Measurements from ENCODE around the gene PTPN9. TPM values are rescaled to one million over a fixed set of nuclear protein-coding genes. Genes with fewer than 3 reads are reported as not detected.
A peak's percentile ranks its signal among the peaks of the same experiment; 100 is the strongest.
"Not testable (repeated sequence)": the region's sequence is repeated elsewhere in the genome, so short reads cannot be mapped to it uniquely, and the experiment has no call there.

PTPN9 gene
- total RNA-seq, 6 donors from 2014 or later, result 8.4 to 32.9 (median 22.7) TPM

DNA sequence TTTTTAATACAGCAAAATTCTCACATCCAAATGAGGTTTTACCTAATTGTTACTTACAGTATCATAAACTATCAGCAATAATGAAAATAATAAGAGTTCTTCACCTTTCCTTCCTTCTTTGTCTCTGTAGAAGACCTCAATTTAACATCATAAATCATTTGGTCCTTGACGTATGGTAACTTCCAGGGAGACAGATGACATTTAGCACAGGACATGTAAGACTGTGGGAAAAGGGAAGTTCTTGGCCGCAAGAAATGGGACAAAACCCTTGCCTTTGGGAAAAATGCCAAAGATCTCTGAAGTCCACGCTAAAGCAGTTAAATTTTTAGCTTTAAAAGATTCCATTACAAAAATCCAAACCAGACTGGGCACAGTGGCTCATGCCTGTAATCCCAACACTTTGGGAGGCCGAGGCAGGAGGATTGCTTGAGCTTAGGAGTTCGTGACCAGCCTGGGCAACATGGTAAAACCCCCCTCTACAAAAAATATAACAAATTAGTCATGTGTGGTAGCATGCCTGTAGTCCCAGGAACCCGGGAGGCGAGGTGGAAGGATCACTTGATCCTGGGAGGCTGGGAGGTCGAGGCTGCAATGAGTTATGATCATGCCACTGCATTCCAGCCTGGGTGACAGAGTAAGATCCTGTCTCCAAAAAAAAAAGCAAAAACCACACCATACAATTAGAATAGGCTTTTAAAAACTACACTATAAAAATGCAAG lies 8.8 kb downstream of the PTPN9 start:
- Histone ChIP-seq H3K36me3 (no peaks in the 10 kb centered on the region), H3K4me1 (peaks cover 0 to 11% (median 9%) of the 10 kb centered on the region in 4 donors), H3K27me3 (no peaks in the 10 kb centered on the region), H3K4me3 (no peak overlapping the region), H3K27ac (no peak overlapping the region), H3K9me3 (no peaks in the 10 kb centered on the region)
- TF ChIP-seq, protein P1, sequence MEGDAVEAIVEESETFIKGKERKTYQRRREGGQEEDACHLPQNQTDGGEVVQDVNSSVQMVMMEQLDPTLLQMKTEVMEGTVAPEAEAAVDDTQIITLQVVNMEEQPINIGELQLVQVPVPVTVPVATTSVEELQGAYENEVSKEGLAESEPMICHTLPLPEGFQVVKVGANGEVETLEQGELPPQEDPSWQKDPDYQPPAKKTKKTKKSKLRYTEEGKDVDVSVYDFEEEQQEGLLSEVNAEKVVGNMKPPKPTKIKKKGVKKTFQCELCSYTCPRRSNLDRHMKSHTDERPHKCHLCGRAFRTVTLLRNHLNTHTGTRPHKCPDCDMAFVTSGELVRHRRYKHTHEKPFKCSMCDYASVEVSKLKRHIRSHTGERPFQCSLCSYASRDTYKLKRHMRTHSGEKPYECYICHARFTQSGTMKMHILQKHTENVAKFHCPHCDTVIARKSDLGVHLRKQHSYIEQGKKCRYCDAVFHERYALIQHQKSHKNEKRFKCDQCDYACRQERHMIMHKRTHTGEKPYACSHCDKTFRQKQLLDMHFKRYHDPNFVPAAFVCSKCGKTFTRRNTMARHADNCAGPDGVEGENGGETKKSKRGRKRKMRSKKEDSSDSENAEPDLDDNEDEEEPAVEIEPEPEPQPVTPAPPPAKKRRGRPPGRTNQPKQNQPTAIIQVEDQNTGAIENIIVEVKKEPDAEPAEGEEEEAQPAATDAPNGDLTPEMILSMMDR (IDR thresholded peaks at IDR 0.05), result no peak
- TF ChIP-seq POLR2AphosphoS5 (IDR thresholded peaks at IDR 0.05), result no peak
- no peak for TF ChIP-seq EP300 (IDR thresholded peaks at IDR 0.05)
- no peak for TF ChIP-seq POLR2A (IDR thresholded peaks at IDR 0.05)
- whole genome bisulfite sequencing, 2 donors, result 67 to 84% methylated on average over 8 of the region's 8 CpGs
- DNase-seq (no peak), ATAC-seq (ENCODE audit: low FRiP score in 2 of 2) (peak in 1 of 2 donors; percentile 42)

DNA sequence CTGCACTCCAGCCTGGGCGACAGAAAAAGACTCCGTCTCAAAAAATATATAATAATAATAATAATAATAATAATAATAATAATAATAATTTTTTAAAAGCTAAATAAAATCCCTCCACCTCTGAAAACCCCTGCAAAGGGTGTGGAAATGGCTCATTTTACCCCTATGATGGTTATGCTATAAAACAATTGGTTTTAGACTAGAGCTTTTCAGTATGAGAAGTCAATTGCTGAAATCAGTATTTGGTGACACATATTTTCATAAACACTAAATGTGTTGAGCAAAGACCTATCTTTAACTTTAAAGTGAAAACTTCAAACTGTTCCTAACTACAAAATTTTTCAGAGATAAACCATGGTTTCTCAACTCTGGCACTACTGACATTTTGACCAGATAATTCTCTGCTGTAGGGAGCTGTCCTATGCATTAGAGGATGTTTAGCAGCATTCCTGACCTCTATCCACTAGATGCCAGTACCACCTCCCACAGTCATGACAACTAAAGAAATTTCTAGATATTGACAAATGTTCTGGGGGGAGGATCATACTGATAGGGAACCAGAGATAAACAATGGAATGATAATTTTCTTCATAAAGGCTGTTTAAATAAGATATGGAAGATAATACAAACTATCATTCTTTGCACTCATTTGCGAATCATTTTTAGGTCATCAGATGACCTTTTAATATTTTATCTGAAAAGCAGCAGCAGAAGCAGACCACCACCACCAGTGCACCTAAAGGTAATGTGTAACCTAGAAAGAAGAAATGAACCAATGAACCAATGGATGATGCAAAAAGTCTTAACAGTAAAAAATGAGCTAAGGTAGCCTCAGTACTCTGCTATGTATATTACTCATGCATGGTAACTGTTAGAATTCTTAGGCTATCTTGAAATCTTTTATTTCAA lies 13.8 kb downstream of the PTPN9 start:
- TF ChIP-seq POLR2A (IDR thresholded peaks at IDR 0.05) (no peak), POLR2AphosphoS5 (IDR thresholded peaks at IDR 0.05) (no peak), EP300 (IDR thresholded peaks at IDR 0.05) (no peak)
- TF ChIP-seq, protein P1 (IDR thresholded peaks at IDR 0.05), result no peak
- no peaks in the 10 kb centered on the region for H3K36me3 ChIP-seq
- ATAC-seq (ENCODE audit: low FRiP score in 2 of 2), result no peak
- WGBS, 2 donors, result 94 to 95% methylated on average over 3 of the region's 3 CpGs
- H3K9me3 ChIP-seq, result no peaks in the 10 kb centered on the region
- H3K27ac ChIP-seq, result no peak overlapping the region
- H3K4me3 ChIP-seq, result no peak overlapping the region
- no peaks in the 10 kb centered on the region for H3K27me3 ChIP-seq
- no peak for DNase-seq
- no peaks in the 10 kb centered on the region for H3K4me1 ChIP-seq

DNA sequence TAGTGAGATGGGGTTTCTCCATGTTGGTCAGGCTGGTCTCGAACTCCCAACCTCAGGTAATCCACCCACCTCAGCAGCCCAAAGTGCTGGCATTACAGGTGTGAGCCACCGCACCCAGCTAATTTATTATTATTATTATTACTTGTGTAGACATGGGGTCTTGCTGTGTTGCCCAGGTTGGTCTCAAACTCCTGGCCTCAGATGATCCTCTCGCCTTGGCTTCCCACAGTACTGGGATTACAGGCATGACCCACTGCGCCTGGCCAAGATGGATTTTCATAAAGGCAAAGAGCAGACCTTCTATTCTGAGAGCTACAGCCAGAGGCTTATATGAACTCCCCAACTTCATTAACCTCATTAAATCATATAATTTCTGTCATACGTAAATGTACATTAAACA lies 17.2 kb downstream of the PTPN9 start:
- Histone ChIP-seq H3K9me3 (no peaks in the 10 kb centered on the region), H3K4me1 (no peaks in the 10 kb centered on the region), H3K27ac (no peak overlapping the region), H3K27me3 (no peaks in the 10 kb centered on the region), H3K36me3 (no peaks in the 10 kb centered on the region), H3K4me3 (no peak overlapping the region)
- DNase-seq (no peak), ATAC-seq (ENCODE audit: low FRiP score in 2 of 2) (no peak)
- 95 to 99% methylated on average over 5 of the region's 5 CpGs for WGBS, 2 donors
- TF ChIP-seq POLR2A (IDR thresholded peaks at IDR 0.05) (no peak), POLR2AphosphoS5 (IDR thresholded peaks at IDR 0.05) (no peak), EP300 (IDR thresholded peaks at IDR 0.05) (no peak)
- TF ChIP-seq, protein P1 (IDR thresholded peaks at IDR 0.05), result no peak

DNA sequence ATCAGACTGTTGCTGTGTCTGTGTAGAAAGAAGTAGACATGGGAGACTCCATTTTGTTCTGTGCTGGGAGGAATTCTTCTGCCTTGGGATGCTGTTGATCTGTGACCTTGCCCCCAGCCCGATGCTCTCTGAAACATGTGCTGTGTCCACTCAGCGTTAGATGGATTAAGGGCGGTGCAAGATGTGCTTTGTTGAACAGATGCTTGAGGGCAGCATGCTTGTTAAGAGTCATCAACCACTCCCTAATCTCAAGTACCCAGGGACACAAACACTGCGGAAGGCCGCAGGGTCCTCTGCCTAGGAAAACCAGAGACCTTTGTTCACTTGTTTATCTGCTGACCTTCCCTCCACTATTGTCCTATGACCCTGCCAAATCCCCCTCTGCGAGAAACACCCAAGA lies 19.8 kb downstream of the PTPN9 start:
- H3K27ac ChIP-seq, result not testable (repeated sequence)
- WGBS, 2 donors, result 60 to 84% methylated on average over 5 to 6 of the region's 6 CpGs

DNA sequence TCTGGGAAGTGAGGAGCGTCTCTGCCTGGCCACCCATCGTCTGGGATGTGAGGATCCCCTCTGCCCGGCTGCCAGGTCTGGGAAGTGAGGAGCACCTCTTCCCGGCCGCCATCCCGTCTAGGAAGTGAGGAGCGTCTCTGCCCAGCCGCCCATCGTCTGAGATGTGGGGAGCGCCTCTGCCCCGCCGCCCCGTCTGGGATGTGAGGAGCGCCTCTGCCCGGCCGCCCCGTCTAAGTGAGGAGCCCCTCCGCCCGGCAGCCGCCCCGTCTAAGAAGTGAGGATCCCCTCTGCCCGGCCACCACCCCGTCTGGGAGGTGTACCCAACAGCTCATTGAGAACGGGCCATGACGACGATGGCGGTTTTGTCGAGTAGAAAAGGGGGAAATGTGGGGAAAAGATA lies 20.2 kb downstream of the PTPN9 start:
- not testable (repeated sequence) for H3K27me3 ChIP-seq; H3K36me3 ChIP-seq; ATAC-seq (ENCODE audit: low FRiP score in 2 of 2); H3K4me3 ChIP-seq; H3K9me3 ChIP-seq; H3K27ac ChIP-seq; H3K4me1 ChIP-seq
- WGBS, 2 donors, result no CpG with 5 or more reads among the region's 28 CpGs
- DNase-seq, result peak in 1 of 2 donors; percentile 66

More for the DNA sequence above, 19.8 kb downstream of the PTPN9 start:
- H3K4me3 ChIP-seq; H3K27me3 ChIP-seq; H3K36me3 ChIP-seq; ATAC-seq (ENCODE audit: low FRiP score in 2 of 2); DNase-seq; H3K4me1 ChIP-seq; H3K9me3 ChIP-seq: not testable (repeated sequence)
